Natural killer cell (primary cell): ENCODE data around the gene EFNB2. TPM values are rescaled to one million over a fixed set of nuclear protein-coding genes. Genes with fewer than 3 reads are reported as not detected.

Source experiments
- ATAC-seq, 3 donors: fragments of 150-1000 bp in 2 of 3; fragments of 200-7000 bp in 1 of 3; cut with Tn5 transposase; 1 replicate in 1 of 3; 2 replicates in 2 of 3; pipeline ENCODE4 v1.10.0; 2021; ENCODE audit warnings: mild to moderate bottlenecking in 2 of 3, moderate library complexity in 2 of 3
- DNase-seq, 2 donors: peaks; one replicate each; pipeline versions ENCODE4 v3.0.0 to v3.0.0-alpha.2; 2013 to 2021; ENCODE audit warnings: mixed read lengths in 1 of 2
- H3K27ac ChIP-seq: one replicate; pipeline ENCODE4 v1.5.1; 2013; ENCODE audit warnings: mild to moderate bottlenecking, low read length
- H3K27me3 ChIP-seq: one replicate; pipeline ENCODE4 v1.6.1; 2013; ENCODE audit warnings: low read length; ENCODE audit not compliant: control insufficient read depth, insufficient read depth
- H3K36me3 ChIP-seq: one replicate; pipeline ENCODE4 v1.6.1; 2013; ENCODE audit warnings: low read length; ENCODE audit not compliant: control insufficient read depth, insufficient read depth
- H3K4me1 ChIP-seq: one replicate; pipeline ENCODE4 v1.6.1; 2013; ENCODE audit warnings: low read length; ENCODE audit not compliant: control insufficient read depth, insufficient read depth
- H3K4me3 ChIP-seq: one replicate; pipeline ENCODE4 v1.5.1; 2013; ENCODE audit warnings: low read length
- H3K9me3 ChIP-seq: one replicate; pipeline ENCODE4 v1.6.1; 2013; ENCODE audit warnings: low read length; ENCODE audit not compliant: control insufficient read depth, insufficient read depth
- H3K27ac Mint-ChIP-seq, 2 donors: one replicate each; pipeline ENCODE4 v1.8.0; 2022; ENCODE audit warnings: mild to moderate bottlenecking in 2 of 2, mixed read lengths in 2 of 2, moderate library complexity in 1 of 2
- H3K27me3 Mint-ChIP-seq, 2 donors: one replicate each; pipeline ENCODE4 v1.8.0; 2022; ENCODE audit warnings: low read depth in 2 of 2, mixed read lengths in 2 of 2
- H3K36me3 Mint-ChIP-seq: one replicate; pipeline ENCODE4 v1.8.0; 2022; ENCODE audit warnings: mixed read lengths
- H3K4me1 Mint-ChIP-seq, 2 donors: one replicate each; pipeline ENCODE4 v1.8.0; 2022; ENCODE audit warnings: mixed read lengths in 2 of 2
- H3K4me3 Mint-ChIP-seq: one replicate; pipeline ENCODE4 v1.8.0; 2022; ENCODE audit warnings: mild to moderate bottlenecking, moderate library complexity, mixed read lengths
- H3K9me3 Mint-ChIP-seq, 2 donors: one replicate each; pipeline ENCODE4 v1.8.0; 2022; ENCODE audit warnings: mixed read lengths in 2 of 2
- WGBS: methylation state at CpG from one replicate; pipeline ENCODE4 v1.1.7; 2013; ENCODE audit warnings: missing lambda C conversion rate; ENCODE audit not compliant: insufficient coverage; 5-methylcytosine and 5-hydroxymethylcytosine counted together
- intact Hi-C: fragments of 100-400 bp; cut with micrococcal nuclease; formaldehyde crosslinking; loops from one replicate; pipeline ENCODE4 v1.14.2; 2022
- total RNA-seq, 4 donors: library from RNA; stranded (reverse); fragments of 120-200 nt in 1 of 4; gene quantifications; one replicate each; pipeline versions ENCODE4 v1.2.3 to v1.2.4, GENCODE V29; 2013 to 2022
- TF ChIP-seq, protein P1 (sequence below): fragments of 200-600 bp; IDR thresholded peaks from one replicate; pipeline ENCODE4 v1.8.0; 2022; ENCODE audit warnings: antibody characterized with exemption

EFNB2 gene
- total RNA-seq, 3 donors from 2014 or later (not counting 1 experiment from before 2014, with no cell fraction given), result 0.16 to 0.33 (median 0.33) TPM

DNA sequence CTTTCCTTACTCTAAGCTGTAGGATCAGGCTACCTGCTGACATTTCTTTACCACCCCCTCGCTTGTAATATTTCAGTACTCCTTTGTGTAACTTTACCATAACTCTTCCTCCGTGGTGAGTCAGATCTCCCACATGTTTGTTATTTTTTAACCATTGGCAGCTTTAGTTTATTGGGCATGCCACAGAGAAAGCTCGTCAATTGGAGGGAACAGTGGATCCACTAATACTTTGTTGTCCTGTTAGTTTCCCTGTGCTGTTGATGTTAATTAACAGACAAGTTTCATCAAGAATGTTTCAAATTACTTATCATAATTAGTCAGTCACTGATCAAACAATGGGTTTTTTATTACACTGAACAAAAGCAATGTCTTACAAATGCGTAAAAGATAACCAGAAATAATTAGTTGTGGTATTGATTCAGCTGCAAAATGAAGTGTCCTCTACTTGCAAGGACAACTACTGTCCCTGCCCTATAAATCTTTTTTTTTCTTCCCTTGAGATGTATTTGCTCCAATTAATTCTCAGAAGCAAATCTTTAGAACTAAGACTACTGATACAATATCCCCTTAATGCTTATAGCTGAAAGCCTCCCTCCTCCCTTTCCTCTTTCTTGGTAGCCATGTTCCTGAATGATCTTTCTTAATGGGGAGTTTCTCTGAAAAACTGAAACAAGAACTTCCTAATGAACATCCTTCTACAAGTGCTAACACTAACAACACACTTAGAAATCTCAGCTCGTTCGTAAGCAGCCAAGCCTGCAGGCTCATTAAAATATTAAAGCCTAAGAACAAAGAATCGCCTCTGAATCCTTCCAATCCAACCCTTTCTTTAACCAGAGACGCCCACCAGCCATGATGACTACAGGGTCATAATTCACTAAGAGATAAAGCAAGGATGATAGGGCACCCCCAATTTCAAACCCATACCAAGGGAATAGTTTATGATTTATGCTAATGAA lies 22.2 kb downstream of the EFNB2 start:
- TF ChIP-seq, protein P1, sequence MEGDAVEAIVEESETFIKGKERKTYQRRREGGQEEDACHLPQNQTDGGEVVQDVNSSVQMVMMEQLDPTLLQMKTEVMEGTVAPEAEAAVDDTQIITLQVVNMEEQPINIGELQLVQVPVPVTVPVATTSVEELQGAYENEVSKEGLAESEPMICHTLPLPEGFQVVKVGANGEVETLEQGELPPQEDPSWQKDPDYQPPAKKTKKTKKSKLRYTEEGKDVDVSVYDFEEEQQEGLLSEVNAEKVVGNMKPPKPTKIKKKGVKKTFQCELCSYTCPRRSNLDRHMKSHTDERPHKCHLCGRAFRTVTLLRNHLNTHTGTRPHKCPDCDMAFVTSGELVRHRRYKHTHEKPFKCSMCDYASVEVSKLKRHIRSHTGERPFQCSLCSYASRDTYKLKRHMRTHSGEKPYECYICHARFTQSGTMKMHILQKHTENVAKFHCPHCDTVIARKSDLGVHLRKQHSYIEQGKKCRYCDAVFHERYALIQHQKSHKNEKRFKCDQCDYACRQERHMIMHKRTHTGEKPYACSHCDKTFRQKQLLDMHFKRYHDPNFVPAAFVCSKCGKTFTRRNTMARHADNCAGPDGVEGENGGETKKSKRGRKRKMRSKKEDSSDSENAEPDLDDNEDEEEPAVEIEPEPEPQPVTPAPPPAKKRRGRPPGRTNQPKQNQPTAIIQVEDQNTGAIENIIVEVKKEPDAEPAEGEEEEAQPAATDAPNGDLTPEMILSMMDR, result no peak
- no peak overlapping the region for H3K27ac ChIP-seq
- intact Hi-C loops, result no loop called here
- no peak overlapping the region for H3K27ac Mint-ChIP-seq
- no peaks in the 10 kb centered on the region for H3K4me1 ChIP-seq
- H3K27me3 ChIP-seq, result peaks cover 2% of the 10 kb centered on the region
- H3K9me3 Mint-ChIP-seq, result no peaks in the 10 kb centered on the region
- DNase-seq, result no peak
- H3K36me3 Mint-ChIP-seq, result no peaks in the 10 kb centered on the region
- 80% methylated on average over 7 of the region's 8 CpGs for WGBS
- no peak overlapping the region for H3K4me3 ChIP-seq
- no peaks in the 10 kb centered on the region for H3K36me3 ChIP-seq
- ATAC-seq, result no peak
- no peak overlapping the region for H3K4me3 Mint-ChIP-seq
- H3K9me3 ChIP-seq, result no peaks in the 10 kb centered on the region
- no peaks in the 10 kb centered on the region for H3K4me1 Mint-ChIP-seq
- peaks cover 10 to 28% of the 10 kb centered on the region in 2 donors for H3K27me3 Mint-ChIP-seq

DNA sequence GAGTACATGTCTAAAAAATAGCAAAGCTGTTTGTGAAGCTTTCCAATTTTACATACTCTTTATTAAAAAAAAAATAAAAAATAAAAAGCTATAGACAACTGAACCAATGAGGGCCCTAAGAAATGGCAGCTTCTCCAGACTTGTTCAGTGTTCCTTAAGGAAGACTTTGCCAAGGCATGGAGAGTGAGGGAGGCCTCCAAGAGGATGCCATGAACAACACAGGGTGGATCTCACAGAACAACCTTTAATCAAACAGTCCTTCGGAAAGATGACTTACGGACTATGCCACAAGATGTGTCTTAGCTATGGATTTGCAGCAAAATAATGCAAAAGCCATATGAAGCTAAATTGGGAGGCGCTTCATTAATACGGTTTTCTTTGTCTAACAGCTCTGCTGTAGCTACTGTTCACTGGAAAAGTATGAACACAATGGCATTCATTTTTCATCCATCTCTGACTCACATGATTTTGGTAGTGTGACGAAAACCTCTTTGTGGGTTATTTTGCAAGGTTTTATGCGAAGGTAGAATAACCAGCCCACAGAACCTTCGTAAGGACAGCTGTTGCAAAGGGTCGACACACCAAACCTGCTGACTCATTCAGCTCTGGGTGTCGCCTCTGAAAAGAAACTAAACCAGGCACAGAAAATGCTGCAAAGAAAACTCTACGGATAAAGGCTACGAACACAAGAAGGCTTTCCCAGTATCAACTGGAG lies 27.7 kb downstream of the EFNB2 start:
- no peaks in the 10 kb centered on the region for H3K4me1 Mint-ChIP-seq
- H3K27ac Mint-ChIP-seq, result no peak overlapping the region
- H3K36me3 Mint-ChIP-seq, result no peaks in the 10 kb centered on the region
- no peaks in the 10 kb centered on the region for H3K9me3 Mint-ChIP-seq
- TF ChIP-seq, protein P1, result no peak
- no peaks in the 10 kb centered on the region for H3K9me3 ChIP-seq
- ATAC-seq (peak in 1 of 3 donors; percentile 49), DNase-seq (no peak)
- intact Hi-C loops, result no loop called here
- H3K4me3 ChIP-seq, result no peak overlapping the region
- no peaks in the 10 kb centered on the region for H3K4me1 ChIP-seq
- 36% methylated on average over 10 of the region's 11 CpGs for WGBS
- H3K27ac ChIP-seq, result no peak overlapping the region
- H3K4me3 Mint-ChIP-seq, result no peak overlapping the region
- peaks cover 5 to 23% of the 10 kb centered on the region in 2 donors for H3K27me3 Mint-ChIP-seq
- H3K27me3 ChIP-seq, result no peaks in the 10 kb centered on the region
- H3K36me3 ChIP-seq, result no peaks in the 10 kb centered on the region

DNA sequence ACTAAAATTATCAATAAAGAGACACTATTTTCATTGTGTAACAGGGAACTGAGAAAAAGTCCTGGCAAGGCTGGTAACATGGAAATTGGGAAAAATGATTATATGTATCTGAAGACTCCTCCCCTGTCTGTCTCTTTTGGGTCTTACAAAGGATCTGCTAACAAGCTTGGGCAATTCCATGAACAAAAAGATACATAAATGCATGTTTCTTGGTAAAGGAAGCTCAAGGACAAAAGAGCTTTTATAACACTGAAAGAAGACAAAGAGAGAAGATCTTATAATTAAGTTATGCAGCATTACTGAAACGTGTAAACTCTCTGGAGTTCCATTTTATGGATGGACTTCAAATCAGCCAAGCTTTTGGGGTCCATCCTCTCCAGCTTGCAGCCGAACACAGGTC lies 29.2 kb downstream of the EFNB2 start:
- no peak for DNase-seq
- no peaks in the 10 kb centered on the region for H3K4me1 Mint-ChIP-seq
- H3K4me3 ChIP-seq, result no peak overlapping the region
- intact Hi-C loops, result no loop called here
- no peaks in the 10 kb centered on the region for H3K27me3 ChIP-seq
- ATAC-seq, result no peak
- no peaks in the 10 kb centered on the region for H3K9me3 Mint-ChIP-seq
- no peaks in the 10 kb centered on the region for H3K4me1 ChIP-seq
- peaks cover 4 to 29% of the 10 kb centered on the region in 2 donors for H3K27me3 Mint-ChIP-seq
- H3K36me3 ChIP-seq, result no peaks in the 10 kb centered on the region
- H3K27ac Mint-ChIP-seq, result no peak overlapping the region
- no peak overlapping the region for H3K4me3 Mint-ChIP-seq
- TF ChIP-seq, protein P1, result no peak
- no peaks in the 10 kb centered on the region for H3K36me3 Mint-ChIP-seq
- H3K27ac ChIP-seq, result no peak overlapping the region
- WGBS, result 63% methylated on average over 1 of the region's 2 CpGs
- no peaks in the 10 kb centered on the region for H3K9me3 ChIP-seq
